ENCODE results near the gene SUSD4. TPM values are rescaled to one million over a fixed set of nuclear protein-coding genes. Genes with fewer than 3 reads are reported as not detected.

SUSD4 gene
- total and polyA plus RNA-seq, 5 donors: 16.7 to 81.7 (median 29.8) TPM

GRCh38 chr1:223355699-223356098 lies 8.3 kb downstream of the SUSD4 start:
- Histone ChIP-seq H3K9me3 (ENCODE audit: control insufficient read depth, low read length) (no peaks in the 10 kb centered on the region), H3K4me1 (ENCODE audit: control insufficient read depth, insufficient read depth, low read length) (no peaks in the 10 kb centered on the region), H3K27ac (ENCODE audit: low read length) (no peak overlapping the region), H3K4me3 (ENCODE audit: low read length) (no peak overlapping the region), H3K27me3 (ENCODE audit: control insufficient read depth, insufficient read depth) (no peaks in the 10 kb centered on the region)
- intact Hi-C loops (cut with DNase I): no loop called here
- WGBS: 80% methylated on average over 2 of the region's 2 CpGs
- ATAC-seq: no peak
- DNase-seq: no peak

GRCh38 chr1:223353939-223354338 lies 10.0 kb downstream of the SUSD4 start:
- intact Hi-C loops (cut with DNase I): no loop called here
- ATAC-seq: no peak
- WGBS: 64% methylated on average over 6 of the region's 6 CpGs
- H3K4me1 ChIP-seq (ENCODE audit: control insufficient read depth, insufficient read depth, low read length): no peaks in the 10 kb centered on the region
- DNase-seq: no peak
- H3K27ac ChIP-seq (ENCODE audit: low read length): no peak overlapping the region
- H3K9me3 ChIP-seq (ENCODE audit: control insufficient read depth, low read length): no peaks in the 10 kb centered on the region
- H3K27me3 ChIP-seq (ENCODE audit: control insufficient read depth, insufficient read depth): no peaks in the 10 kb centered on the region
- no peak overlapping the region for H3K4me3 ChIP-seq (ENCODE audit: low read length)

GRCh38 chr1:223352944-223353343 lies 11.0 kb downstream of the SUSD4 start:
- WGBS: 53% methylated on average over 7 of the region's 7 CpGs
- no peaks in the 10 kb centered on the region for H3K9me3 ChIP-seq (ENCODE audit: control insufficient read depth, low read length)
- ATAC-seq: peak in 1 of 2 donors; percentile 34

GRCh38 chr1:223350361-223350908 lies 13.5 kb downstream of the SUSD4 start:
- no peak overlapping the region for H3K4me3 ChIP-seq (ENCODE audit: low read length)
- no peaks in the 10 kb centered on the region for H3K27me3 ChIP-seq (ENCODE audit: control insufficient read depth, insufficient read depth)
- peak; percentile 40 to 51 for ATAC-seq
- intact Hi-C loops (cut with DNase I): no loop called here
- no peak for DNase-seq
- H3K9me3 ChIP-seq (ENCODE audit: control insufficient read depth, low read length): no peaks in the 10 kb centered on the region
- H3K27ac ChIP-seq (ENCODE audit: low read length): no peak overlapping the region
- H3K4me1 ChIP-seq (ENCODE audit: control insufficient read depth, insufficient read depth, low read length): no peaks in the 10 kb centered on the region
- WGBS: 44% methylated on average over 5 of the region's 5 CpGs

More at GRCh38 chr1:223352944-223353343, 11.0 kb downstream of the SUSD4 start:
- no peak overlapping the region for H3K4me3 ChIP-seq (ENCODE audit: low read length)
- intact Hi-C loops (cut with DNase I): no loop called here
- H3K27me3 ChIP-seq (ENCODE audit: control insufficient read depth, insufficient read depth): no peaks in the 10 kb centered on the region
- no peaks in the 10 kb centered on the region for H3K4me1 ChIP-seq (ENCODE audit: control insufficient read depth, insufficient read depth, low read length)
- no peak overlapping the region for H3K27ac ChIP-seq (ENCODE audit: low read length)
- no peak for DNase-seq

GRCh38 chr1:223349241-223349640 lies 14.7 kb downstream of the SUSD4 start:
- intact Hi-C loops (cut with DNase I): no loop called here
- H3K9me3 ChIP-seq (ENCODE audit: control insufficient read depth, low read length): no peaks in the 10 kb centered on the region
- ATAC-seq: no peak

GRCh38 chr1:223348439-223348838 lies 15.5 kb downstream of the SUSD4 start:
- Histone ChIP-seq H3K4me1 (ENCODE audit: control insufficient read depth, insufficient read depth, low read length) (peaks cover 6% of the 10 kb centered on the region), H3K9me3 (ENCODE audit: control insufficient read depth, low read length) (no peaks in the 10 kb centered on the region), H3K27me3 (ENCODE audit: control insufficient read depth, insufficient read depth) (no peaks in the 10 kb centered on the region), H3K4me3 (ENCODE audit: low read length) (no peak overlapping the region), H3K27ac (ENCODE audit: low read length) (no peak overlapping the region)
- ATAC-seq (no peak), DNase-seq (no peak)
- intact Hi-C loops (cut with DNase I): no loop called here
- 62% methylated on average over 2 of the region's 2 CpGs for WGBS

More at GRCh38 chr1:223349241-223349640, 14.7 kb downstream of the SUSD4 start:
- peaks cover 5% of the 10 kb centered on the region for H3K4me1 ChIP-seq (ENCODE audit: control insufficient read depth, insufficient read depth, low read length)
- no peaks in the 10 kb centered on the region for H3K27me3 ChIP-seq (ENCODE audit: control insufficient read depth, insufficient read depth)
- 95% methylated on average over 3 of the region's 3 CpGs for WGBS
- H3K4me3 ChIP-seq (ENCODE audit: low read length): no peak overlapping the region
- no peak for DNase-seq
- H3K27ac ChIP-seq (ENCODE audit: low read length): no peak overlapping the region

DNA sequence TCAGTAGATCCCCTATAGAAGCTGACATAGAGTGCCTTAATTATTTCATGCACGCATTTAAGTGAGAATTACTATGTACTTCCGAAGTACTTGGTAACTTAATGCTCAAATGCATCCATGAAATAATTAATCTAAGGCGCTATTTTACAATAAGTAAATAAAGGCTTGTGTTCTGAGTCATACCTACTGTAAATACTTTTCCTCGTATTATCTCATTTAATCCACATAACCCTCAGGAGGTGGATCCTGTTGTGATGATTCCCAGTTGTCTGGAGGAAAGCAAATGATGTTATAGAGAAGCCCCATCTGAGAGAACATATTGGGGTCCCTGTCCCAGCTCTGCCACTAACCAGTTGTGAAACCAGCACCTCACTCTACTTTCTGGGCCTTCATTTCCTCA lies 16.4 kb downstream of the SUSD4 start:
- intact Hi-C loops (cut with DNase I): no loop called here
- 94% methylated on average over 4 of the region's 4 CpGs for WGBS
- H3K9me3 ChIP-seq (ENCODE audit: control insufficient read depth, low read length): no peaks in the 10 kb centered on the region
- ATAC-seq: no peak
- H3K27me3 ChIP-seq (ENCODE audit: control insufficient read depth, insufficient read depth): no peaks in the 10 kb centered on the region
- peaks cover 6% of the 10 kb centered on the region for H3K4me1 ChIP-seq (ENCODE audit: control insufficient read depth, insufficient read depth, low read length)
- no peak overlapping the region for H3K4me3 ChIP-seq (ENCODE audit: low read length)
- no peak overlapping the region for H3K27ac ChIP-seq (ENCODE audit: low read length)
- no peak for DNase-seq

GRCh38 chr1:223346311-223346710 lies 17.7 kb downstream of the SUSD4 start:
- Histone ChIP-seq H3K27ac (ENCODE audit: low read length) (no peak overlapping the region), H3K4me1 (ENCODE audit: control insufficient read depth, insufficient read depth, low read length) (peaks cover 6% of the 10 kb centered on the region), H3K9me3 (ENCODE audit: control insufficient read depth, low read length) (no peaks in the 10 kb centered on the region), H3K4me3 (ENCODE audit: low read length) (no peak overlapping the region), H3K27me3 (ENCODE audit: control insufficient read depth, insufficient read depth) (no peaks in the 10 kb centered on the region)
- intact Hi-C loops (cut with DNase I): no loop called here
- no peak for DNase-seq
- 87% methylated on average over 4 of the region's 4 CpGs for WGBS
- ATAC-seq: no peak

- H3K27me3 ChIP-seq (ENCODE audit: control insufficient read depth, insufficient read depth): no peaks in the 10 kb centered on the region
- no peak for DNase-seq
- 86% methylated on average over 4 of the region's 4 CpGs for WGBS
- intact Hi-C loops (cut with DNase I): no loop called here
- no peak overlapping the region for H3K27ac ChIP-seq (ENCODE audit: low read length)
- ATAC-seq: no peak
- peaks cover 6% of the 10 kb centered on the region for H3K4me1 ChIP-seq (ENCODE audit: control insufficient read depth, insufficient read depth, low read length)
- no peak overlapping the region for H3K4me3 ChIP-seq (ENCODE audit: low read length)
- no peaks in the 10 kb centered on the region for H3K9me3 ChIP-seq (ENCODE audit: control insufficient read depth, low read length)
Observed at GRCh38 chr1:223345720-223346119, 18.3 kb downstream of the SUSD4 start.

GRCh38 chr1:223344491-223344890 lies 19.5 kb downstream of the SUSD4 start:
- no peaks in the 10 kb centered on the region for H3K27me3 ChIP-seq (ENCODE audit: control insufficient read depth, insufficient read depth)
- WGBS: 38% methylated on average over 6 of the region's 6 CpGs
- H3K27ac ChIP-seq (ENCODE audit: low read length): peak overlapping the region; percentile 70
- no peaks in the 10 kb centered on the region for H3K9me3 ChIP-seq (ENCODE audit: control insufficient read depth, low read length)
- intact Hi-C loops (cut with DNase I): no loop called here
- DNase-seq (peak in 1 of 3 donors; percentile 27), ATAC-seq (peak; percentile 75 to 91)
- H3K4me3 ChIP-seq (ENCODE audit: low read length): no peak overlapping the region
- H3K4me1 ChIP-seq (ENCODE audit: control insufficient read depth, insufficient read depth, low read length): peaks cover 10% of the 10 kb centered on the region

DNA sequence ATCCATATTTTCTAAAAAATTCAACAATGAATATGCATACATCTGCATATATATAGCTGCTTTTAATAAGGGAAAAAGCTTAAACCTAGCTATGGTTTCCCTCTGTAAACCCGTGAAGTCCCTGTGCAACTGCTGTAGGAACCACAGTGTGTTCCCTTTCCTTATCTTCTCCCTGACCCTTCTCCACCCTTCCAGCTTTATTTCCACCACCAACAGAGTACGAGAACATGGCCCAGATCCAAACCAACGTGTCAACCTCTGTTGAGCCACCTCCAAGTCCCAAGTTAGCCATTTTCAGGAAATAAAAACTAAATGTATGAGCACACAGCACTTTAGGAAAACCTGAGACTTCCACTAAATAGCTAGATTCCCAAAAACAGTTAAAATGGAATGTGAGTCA lies 20.3 kb downstream of the SUSD4 start:
- ATAC-seq (peak; percentile 79 to 89), DNase-seq (peak in 2 of 3 donors; percentile 63 to 70)
- Histone ChIP-seq H3K9me3 (ENCODE audit: control insufficient read depth, low read length) (no peaks in the 10 kb centered on the region), H3K27ac (ENCODE audit: low read length) (peak overlapping the region; percentile 70), H3K27me3 (ENCODE audit: control insufficient read depth, insufficient read depth) (no peaks in the 10 kb centered on the region), H3K4me3 (ENCODE audit: low read length) (no peak overlapping the region), H3K4me1 (ENCODE audit: control insufficient read depth, insufficient read depth, low read length) (peaks cover 10% of the 10 kb centered on the region)
- intact Hi-C loops (cut with DNase I): no loop called here
- 11% methylated on average over 3 of the region's 3 CpGs for WGBS

- peak; percentile 58 to 72 for ATAC-seq
- intact Hi-C loops (cut with DNase I): no loop called here
- Histone ChIP-seq H3K27me3 (ENCODE audit: control insufficient read depth, insufficient read depth) (no peaks in the 10 kb centered on the region), H3K9me3 (ENCODE audit: control insufficient read depth, low read length) (no peaks in the 10 kb centered on the region), H3K27ac (ENCODE audit: low read length) (peak overlapping the region; percentile 79), H3K4me3 (ENCODE audit: low read length) (no peak overlapping the region), H3K4me1 (ENCODE audit: control insufficient read depth, insufficient read depth, low read length) (peaks cover 10% of the 10 kb centered on the region)
- WGBS: 39% methylated on average over 7 of the region's 7 CpGs
- DNase-seq: peak; percentile 50 to 82 (median 74)
Observed at GRCh38 chr1:223341121-223341520, 22.9 kb downstream of the SUSD4 start.
